Right atrium auricular region (tissue), 2 donors: Measurements from ENCODE around the gene DYNC2H1. TPM values are rescaled to one million over a fixed set of nuclear protein-coding genes. Genes with fewer than 3 reads are reported as not detected.
"Not testable (repeated sequence)": the region's sequence is repeated elsewhere in the genome, so short reads cannot be mapped to it uniquely, and the experiment has no call there.

Experiments used
- DNase-seq: peaks from one replicate; pipeline ENCODE4 v3.0.0-alpha.2; 2019; ENCODE audit warnings: low spot score
- H3K27ac ChIP-seq, 2 donors: fragments of 200-600 bp; sonication (generic); 1 replicate in 1 of 2; 2 replicates in 1 of 2; pipeline ENCODE4 v1.5.1; 2016 to 2019
- H3K27me3 ChIP-seq, 2 donors: fragments of 200-600 bp; sonication (generic); one replicate each; pipeline versions ENCODE4 v1.5.1 to v1.6.0; 2017 to 2019
- H3K36me3 ChIP-seq: fragments of 200-600 bp; sonication (generic); one replicate; pipeline ENCODE4 v1.5.1; 2016
- H3K4me1 ChIP-seq, 2 donors: fragments of 200-600 bp; sonication (generic); one replicate each; pipeline versions ENCODE4 v1.5.1 to v1.6.0; 2017 to 2019
- H3K4me3 ChIP-seq, 2 donors: fragments of 200-600 bp; sonication (generic); 1 replicate in 1 of 2; 2 replicates in 1 of 2; pipeline ENCODE4 v1.5.1; 2017 to 2019; ENCODE audit warnings: mild to moderate bottlenecking in 1 of 2, moderate library complexity in 1 of 2
- H3K9me3 ChIP-seq, 2 donors: fragments of 200-600 bp; sonication (generic); one replicate each; pipeline ENCODE4 v1.5.1; 2019
- total RNA-seq, 2 donors: library from RNA; depleted of rRNA; stranded (reverse); fragments of >200 nt; gene quantifications; one replicate each; pipeline ENCODE4 v1.1.0, GENCODE V29; 2016
- TF ChIP-seq, protein P1 (sequence below), 2 donors: fragments of 200-600 bp; sonication (generic); IDR thresholded peaks; one replicate each; pipeline ENCODE4 v1.5.1; 2019; ENCODE audit warnings: antibody characterized with exemption in 2 of 2

Gene DYNC2H1
- total RNA-seq, 2 donors from 2014 or later, result 7.8 to 12.7 TPM

DNA sequence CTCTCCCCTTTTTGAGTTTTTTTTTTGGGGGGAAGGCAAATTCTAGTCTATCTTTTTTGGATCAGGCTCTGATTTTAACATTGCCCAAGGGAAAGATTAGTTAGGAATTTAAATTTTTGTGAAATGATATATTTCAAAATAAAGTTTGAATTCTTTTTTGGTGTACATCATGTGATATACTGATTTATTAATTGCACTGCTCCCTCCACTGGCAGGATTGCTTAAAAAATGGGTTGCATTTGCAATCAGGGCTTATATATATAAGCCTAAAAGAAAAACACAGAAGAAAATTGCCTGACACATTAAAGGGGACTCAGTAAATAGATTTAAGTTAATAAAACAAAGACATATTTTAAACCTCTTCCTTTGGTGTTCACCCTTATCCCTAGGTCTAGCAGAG lies 1.2 kb downstream of the DYNC2H1 start:
- Histone ChIP-seq H3K36me3 (no peaks in the 10 kb centered on the region), H3K27ac (no peak overlapping the region), H3K4me3 (peak overlapping the region; percentile 71 to 72), H3K4me1 (peaks cover 0 to 17% of the 10 kb centered on the region in 2 donors), H3K9me3 (no peaks in the 10 kb centered on the region), H3K27me3 (no peaks in the 10 kb centered on the region)
- DNase-seq, result no peak
- TF ChIP-seq, protein P1, sequence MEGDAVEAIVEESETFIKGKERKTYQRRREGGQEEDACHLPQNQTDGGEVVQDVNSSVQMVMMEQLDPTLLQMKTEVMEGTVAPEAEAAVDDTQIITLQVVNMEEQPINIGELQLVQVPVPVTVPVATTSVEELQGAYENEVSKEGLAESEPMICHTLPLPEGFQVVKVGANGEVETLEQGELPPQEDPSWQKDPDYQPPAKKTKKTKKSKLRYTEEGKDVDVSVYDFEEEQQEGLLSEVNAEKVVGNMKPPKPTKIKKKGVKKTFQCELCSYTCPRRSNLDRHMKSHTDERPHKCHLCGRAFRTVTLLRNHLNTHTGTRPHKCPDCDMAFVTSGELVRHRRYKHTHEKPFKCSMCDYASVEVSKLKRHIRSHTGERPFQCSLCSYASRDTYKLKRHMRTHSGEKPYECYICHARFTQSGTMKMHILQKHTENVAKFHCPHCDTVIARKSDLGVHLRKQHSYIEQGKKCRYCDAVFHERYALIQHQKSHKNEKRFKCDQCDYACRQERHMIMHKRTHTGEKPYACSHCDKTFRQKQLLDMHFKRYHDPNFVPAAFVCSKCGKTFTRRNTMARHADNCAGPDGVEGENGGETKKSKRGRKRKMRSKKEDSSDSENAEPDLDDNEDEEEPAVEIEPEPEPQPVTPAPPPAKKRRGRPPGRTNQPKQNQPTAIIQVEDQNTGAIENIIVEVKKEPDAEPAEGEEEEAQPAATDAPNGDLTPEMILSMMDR (IDR thresholded peaks at IDR 0.05), result no peak

DNA sequence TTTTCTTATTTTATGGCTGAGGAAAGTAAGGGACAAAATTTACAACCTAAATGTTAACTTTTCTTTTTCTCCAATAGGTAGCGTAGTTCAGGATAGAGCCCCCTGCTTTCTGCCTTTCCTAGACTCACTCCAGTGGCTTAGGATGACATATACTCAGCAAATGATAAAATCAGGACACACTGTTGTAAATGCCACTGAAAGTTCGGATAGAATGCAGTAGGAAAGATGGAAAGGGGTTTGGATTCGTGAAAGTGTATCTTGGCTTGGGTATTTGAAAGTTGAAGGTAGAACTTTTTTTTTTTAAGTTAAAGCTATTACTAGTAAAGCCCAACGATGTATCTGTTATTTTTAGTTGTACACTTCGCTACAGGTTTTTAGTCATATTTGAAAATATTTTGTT lies 2.2 kb downstream of the DYNC2H1 start:
- TF ChIP-seq, protein P1 (IDR thresholded peaks at IDR 0.05), result no peak
- Histone ChIP-seq H3K36me3 (no peaks in the 10 kb centered on the region), H3K27me3 (no peaks in the 10 kb centered on the region), H3K4me3 (no peak overlapping the region), H3K9me3 (no peaks in the 10 kb centered on the region), H3K4me1 (peaks cover 0 to 17% of the 10 kb centered on the region in 2 donors), H3K27ac (no peak overlapping the region)
- no peak for DNase-seq

DNA sequence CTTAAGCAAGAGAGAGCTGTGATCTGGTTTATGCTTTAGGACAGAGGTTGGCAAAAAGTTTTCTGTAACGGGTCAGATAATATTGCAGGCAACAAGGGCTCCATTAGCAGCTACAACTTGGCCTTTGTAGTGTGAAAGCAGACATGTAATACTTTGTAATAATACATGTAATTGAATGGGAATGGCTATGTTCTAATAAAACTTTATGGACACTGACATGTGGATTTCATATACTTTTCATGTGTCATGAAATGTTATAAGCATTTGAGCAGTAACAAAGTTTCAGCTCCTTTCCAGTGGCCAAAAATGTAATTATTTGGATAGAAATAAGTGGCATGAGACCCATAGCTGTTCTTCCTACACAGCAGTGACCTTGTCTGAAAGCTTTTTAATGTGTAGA lies 3.1 kb downstream of the DYNC2H1 start:
- H3K4me3 ChIP-seq, result no peak overlapping the region
- DNase-seq, result no peak
- H3K27ac ChIP-seq, result no peak overlapping the region
- TF ChIP-seq, protein P1 (IDR thresholded peaks at IDR 0.05), result no peak
- no peaks in the 10 kb centered on the region for H3K9me3 ChIP-seq
- H3K4me1 ChIP-seq, result peaks cover 0 to 17% of the 10 kb centered on the region in 2 donors
- H3K36me3 ChIP-seq, result no peaks in the 10 kb centered on the region
- H3K27me3 ChIP-seq, result no peaks in the 10 kb centered on the region

DNA sequence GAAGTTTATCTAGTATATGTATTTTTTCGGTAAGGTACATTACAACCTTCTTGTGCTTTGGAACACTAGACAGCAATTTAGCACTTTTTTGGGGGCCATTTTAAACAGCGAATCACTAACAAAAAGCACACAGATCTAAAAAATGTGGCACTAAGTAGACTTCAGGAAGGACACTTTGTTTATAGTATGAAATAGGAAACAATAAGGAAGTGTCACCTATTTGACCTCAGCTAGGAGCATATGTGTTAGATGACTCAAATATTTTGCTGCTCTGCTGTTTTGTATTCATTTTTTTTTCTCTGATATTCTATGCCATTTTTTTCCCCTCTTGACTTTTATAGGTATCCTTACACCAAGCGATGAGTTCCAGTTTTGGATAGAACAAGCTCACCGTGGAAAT lies 5.6 kb downstream of the DYNC2H1 start:
- no peak overlapping the region for H3K27ac ChIP-seq

DNA sequence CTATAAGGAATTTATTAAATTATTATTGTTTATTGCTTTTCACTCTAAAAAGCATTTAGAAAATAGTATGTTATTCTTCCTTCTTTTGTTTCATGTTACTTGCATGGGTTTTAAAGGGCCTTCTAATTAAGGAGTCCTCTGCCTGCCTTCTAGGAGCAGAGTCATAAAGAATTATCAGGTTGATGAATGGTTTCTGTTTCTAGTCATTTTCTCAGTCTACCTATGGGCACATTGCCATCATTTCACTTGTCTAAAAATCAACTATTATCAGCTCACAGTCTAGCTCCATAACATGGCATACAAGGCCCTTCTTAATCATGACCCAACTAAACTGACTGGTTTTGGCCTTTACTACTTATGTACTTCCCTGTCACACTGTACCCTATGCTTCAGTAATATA lies 16.2 kb downstream of the DYNC2H1 start:
- Histone ChIP-seq H3K27me3 (no peaks in the 10 kb centered on the region), H3K4me1 (no peaks in the 10 kb centered on the region), H3K27ac (no peak overlapping the region), H3K4me3 (no peak overlapping the region), H3K36me3 (peaks cover 10% of the 10 kb centered on the region), H3K9me3 (no peaks in the 10 kb centered on the region)
- TF ChIP-seq, protein P1 (IDR thresholded peaks at IDR 0.05), result no peak
- DNase-seq, result no peak

More for the DNA sequence above, 5.6 kb downstream of the DYNC2H1 start:
- no peaks in the 10 kb centered on the region for H3K9me3 ChIP-seq
- no peak for DNase-seq
- no peak overlapping the region for H3K4me3 ChIP-seq
- TF ChIP-seq, protein P1 (IDR thresholded peaks at IDR 0.05), result no peak
- H3K36me3 ChIP-seq, result no peaks in the 10 kb centered on the region
- peaks cover 0 to 12% of the 10 kb centered on the region in 2 donors for H3K4me1 ChIP-seq
- H3K27me3 ChIP-seq, result no peaks in the 10 kb centered on the region

DNA sequence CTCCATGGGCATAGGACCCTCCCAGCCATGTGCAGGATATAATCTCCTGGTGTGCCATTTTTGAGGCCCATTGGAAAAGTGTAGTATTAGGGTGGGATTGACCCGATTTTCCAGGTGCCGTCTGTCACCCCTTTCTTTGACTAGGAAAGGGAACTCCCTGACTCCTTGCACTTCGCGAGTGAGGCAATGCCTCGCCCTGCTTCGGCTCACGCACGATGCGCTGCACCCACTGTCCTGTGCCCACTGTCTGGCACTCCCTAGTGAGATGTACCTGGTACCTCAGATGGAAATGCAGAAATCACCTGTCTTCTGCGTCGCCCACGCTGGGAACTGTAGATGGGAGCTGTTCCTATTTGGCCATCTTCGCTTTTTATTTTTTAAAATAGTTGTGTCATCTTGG lies 32.8 kb downstream of the DYNC2H1 start:
- not testable (repeated sequence) for H3K36me3 ChIP-seq, DNase-seq, H3K4me1 ChIP-seq, H3K27ac ChIP-seq, H3K27me3 ChIP-seq, H3K4me3 ChIP-seq, H3K9me3 ChIP-seq
